Activated B cell treated with CpG ODN at 0.5 μM for 24 hours (primary cell): Measurements from ENCODE around the gene CTAGE9. TPM values are rescaled to one million over a fixed set of nuclear protein-coding genes. Genes with fewer than 3 reads are reported as not detected.

Source experiments
- ATAC-seq: fragments of 200-7000 bp; cut with Tn5 transposase; one replicate; pipeline ENCODE4 v1.10.0; 2021; ENCODE audit warnings: low read depth, mild to moderate bottlenecking, moderate library complexity
- CTCF ChIA-PET: fragments of 350-600 bp; sonication (Branson Sonifier 250); formaldehyde crosslinking; loops from one replicate; lab custom pipeline; 2021; ENCODE audit warnings: antibody characterized with exemption; lab: Charles Lee
- POLR2A ChIA-PET: fragments of 350-600 bp; sonication (Branson Sonifier 250); formaldehyde crosslinking; loops from one replicate; lab custom pipeline; 2021; ENCODE audit warnings: antibody characterized with exemption; lab: Charles Lee
- DNase-seq: peaks from one replicate; pipeline ENCODE4 v3.0.0; 2022
- H3K27ac Mint-ChIP-seq: one replicate; pipeline ENCODE4 v1.8.0; 2020; ENCODE audit warnings: mixed read lengths
- H3K27me3 Mint-ChIP-seq: one replicate; pipeline ENCODE4 v1.8.0; 2021; ENCODE audit warnings: mixed read lengths
- H3K36me3 Mint-ChIP-seq: one replicate; pipeline ENCODE4 v1.8.0; 2021; ENCODE audit warnings: low read depth, mixed read lengths
- H3K4me1 Mint-ChIP-seq: one replicate; pipeline ENCODE4 v1.8.0; 2021; ENCODE audit warnings: mixed read lengths
- H3K4me3 Mint-ChIP-seq: one replicate; pipeline ENCODE4 v1.8.0; 2020; ENCODE audit warnings: mild to moderate bottlenecking, mixed read lengths
- H3K9me3 Mint-ChIP-seq: one replicate; pipeline ENCODE4 v1.8.0; 2020; ENCODE audit warnings: mixed read lengths
- intact Hi-C: fragments of 100-400 bp; cut with micrococcal nuclease; formaldehyde crosslinking; loops from one replicate; pipeline ENCODE4 v1.15.1; 2024
- total RNA-seq: library from RNA; stranded (reverse); gene quantifications from 2 replicates; pipeline ENCODE4 v1.2.3, GENCODE V29; 2022
- TF ChIP-seq, protein P1 (sequence below): fragments of 200-600 bp; IDR thresholded peaks from one replicate; pipeline ENCODE4 v1.8.0; 2022; ENCODE audit warnings: antibody characterized with exemption, mild to moderate bottlenecking

The CTAGE9 gene
- total RNA-seq, 1 donor from 2014 or later: not detected

DNA sequence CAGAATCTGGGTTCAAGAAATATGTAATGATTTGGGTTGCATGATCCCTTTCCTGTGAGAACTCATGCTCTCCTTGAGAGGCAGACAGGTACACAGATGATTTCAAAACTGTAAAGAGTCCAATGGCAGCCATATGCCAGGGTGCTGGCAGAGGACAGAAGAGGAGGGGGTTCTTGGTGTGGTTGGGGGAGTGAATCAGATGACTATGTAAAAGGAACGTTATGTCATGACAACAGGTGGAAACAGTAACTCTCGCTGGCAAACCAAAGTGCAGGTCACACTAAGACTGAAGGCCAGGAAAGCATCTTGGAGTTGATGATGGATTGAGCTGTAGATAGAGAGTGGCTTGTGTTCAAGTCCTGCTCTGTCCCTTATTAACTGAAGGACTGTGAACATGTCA is 29.9 kb downstream of the CTAGE9 start:
- DNase-seq (no peak), ATAC-seq (no peak)
- TF ChIP-seq, protein P1, sequence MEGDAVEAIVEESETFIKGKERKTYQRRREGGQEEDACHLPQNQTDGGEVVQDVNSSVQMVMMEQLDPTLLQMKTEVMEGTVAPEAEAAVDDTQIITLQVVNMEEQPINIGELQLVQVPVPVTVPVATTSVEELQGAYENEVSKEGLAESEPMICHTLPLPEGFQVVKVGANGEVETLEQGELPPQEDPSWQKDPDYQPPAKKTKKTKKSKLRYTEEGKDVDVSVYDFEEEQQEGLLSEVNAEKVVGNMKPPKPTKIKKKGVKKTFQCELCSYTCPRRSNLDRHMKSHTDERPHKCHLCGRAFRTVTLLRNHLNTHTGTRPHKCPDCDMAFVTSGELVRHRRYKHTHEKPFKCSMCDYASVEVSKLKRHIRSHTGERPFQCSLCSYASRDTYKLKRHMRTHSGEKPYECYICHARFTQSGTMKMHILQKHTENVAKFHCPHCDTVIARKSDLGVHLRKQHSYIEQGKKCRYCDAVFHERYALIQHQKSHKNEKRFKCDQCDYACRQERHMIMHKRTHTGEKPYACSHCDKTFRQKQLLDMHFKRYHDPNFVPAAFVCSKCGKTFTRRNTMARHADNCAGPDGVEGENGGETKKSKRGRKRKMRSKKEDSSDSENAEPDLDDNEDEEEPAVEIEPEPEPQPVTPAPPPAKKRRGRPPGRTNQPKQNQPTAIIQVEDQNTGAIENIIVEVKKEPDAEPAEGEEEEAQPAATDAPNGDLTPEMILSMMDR: no peak
- ChIA-PET POLR2A (no interaction called here), CTCF (no interaction called here)
- H3K9me3 Mint-ChIP-seq: no peaks in the 10 kb centered on the region
- H3K27me3 Mint-ChIP-seq: no peaks in the 10 kb centered on the region
- H3K4me1 Mint-ChIP-seq: peaks cover 38% of the 10 kb centered on the region
- H3K36me3 Mint-ChIP-seq: no peaks in the 10 kb centered on the region
- no peak overlapping the region for H3K27ac Mint-ChIP-seq
- intact Hi-C loops: loop anchor here (10.0 kb wide), 1 partner anchor 616 kb away; the partner anchor contains the start of gene EPB41L2
- H3K4me3 Mint-ChIP-seq: no peak overlapping the region

DNA sequence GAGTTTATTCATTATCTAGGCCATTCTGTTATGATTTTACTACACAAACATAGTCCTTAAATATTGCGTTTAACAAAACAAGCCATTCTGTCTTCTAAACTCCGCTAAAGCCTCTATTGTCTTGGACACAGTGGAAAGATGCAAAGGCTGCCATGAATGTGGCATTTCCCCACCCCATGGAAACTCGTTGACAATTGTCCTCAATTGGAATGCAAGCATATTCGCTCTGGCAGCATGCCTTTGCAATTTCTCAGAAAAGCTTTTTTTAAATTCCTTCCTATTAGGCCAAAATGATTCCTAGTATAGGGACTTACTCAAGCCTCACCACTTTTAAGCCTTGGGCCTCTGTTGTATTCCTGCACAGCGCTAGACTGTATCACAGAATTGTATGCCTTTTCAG is 32.4 kb downstream of the CTAGE9 start:
- Mint-ChIP-seq H3K9me3 (no peaks in the 10 kb centered on the region), H3K4me3 (no peak overlapping the region), H3K27me3 (no peaks in the 10 kb centered on the region), H3K4me1 (peaks cover 19% of the 10 kb centered on the region), H3K27ac (no peak overlapping the region), H3K36me3 (no peaks in the 10 kb centered on the region)
- ChIA-PET POLR2A (no interaction called here), CTCF (no interaction called here)
- no peak for ATAC-seq
- DNase-seq: no peak
- intact Hi-C loops: no loop called here
- TF ChIP-seq, protein P1: no peak

DNA sequence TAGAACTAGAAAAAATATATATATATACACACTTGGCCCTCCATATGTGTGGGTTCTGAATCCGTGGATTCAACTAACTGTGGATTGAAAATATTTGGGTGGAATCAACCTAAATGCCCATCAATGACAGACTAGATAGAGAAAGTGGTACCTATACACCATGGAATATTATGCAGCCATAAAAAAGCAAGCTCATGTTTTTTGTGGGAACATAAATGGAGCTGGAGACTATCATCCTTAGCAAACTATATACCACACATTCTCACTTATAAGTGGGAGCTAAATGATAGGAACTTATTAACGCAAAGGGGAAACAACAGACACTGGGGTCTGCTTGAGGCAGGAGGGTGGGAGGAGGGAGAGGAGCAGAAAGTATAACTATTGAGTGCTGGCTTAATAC is 37.6 kb downstream of the CTAGE9 start:
- Mint-ChIP-seq H3K36me3 (no peaks in the 10 kb centered on the region), H3K27me3 (no peaks in the 10 kb centered on the region), H3K4me3 (no peak overlapping the region), H3K4me1 (peaks cover 3% of the 10 kb centered on the region), H3K9me3 (peaks cover 3% of the 10 kb centered on the region), H3K27ac (no peak overlapping the region)
- ATAC-seq (no peak), DNase-seq (no peak)
- CTCF ChIA-PET: no interaction called here
- POLR2A ChIA-PET: no interaction called here
- intact Hi-C loops: no loop called here
- TF ChIP-seq, protein P1: no peak

DNA sequence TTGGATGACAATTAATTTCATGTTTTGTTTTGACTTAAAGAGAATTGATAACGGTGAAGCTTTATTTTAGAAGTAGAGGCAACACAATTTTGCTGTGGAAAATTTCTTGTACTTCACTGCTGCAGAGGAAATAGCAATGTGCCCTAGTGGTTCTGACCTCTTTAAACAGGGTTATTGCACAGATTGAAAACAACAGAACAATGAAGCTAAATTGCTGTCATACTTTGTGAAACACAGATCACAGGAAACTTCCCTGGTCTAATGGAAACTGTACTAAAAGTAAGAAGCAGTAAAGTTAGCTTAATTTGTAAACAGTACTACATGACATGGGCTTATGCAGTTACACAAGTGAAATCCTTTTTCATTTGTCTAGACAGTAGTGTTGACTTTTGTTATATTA is 40.9 kb downstream of the CTAGE9 start:
- intact Hi-C loops: no loop called here
- no peaks in the 10 kb centered on the region for H3K27me3 Mint-ChIP-seq
- no peak overlapping the region for H3K27ac Mint-ChIP-seq
- CTCF ChIA-PET: no interaction called here
- DNase-seq (no peak), ATAC-seq (no peak)
- peaks cover 3% of the 10 kb centered on the region for H3K4me1 Mint-ChIP-seq
- TF ChIP-seq, protein P1: no peak
- H3K36me3 Mint-ChIP-seq: no peaks in the 10 kb centered on the region
- POLR2A ChIA-PET: no interaction called here
- peaks cover 3% of the 10 kb centered on the region for H3K9me3 Mint-ChIP-seq
- H3K4me3 Mint-ChIP-seq: no peak overlapping the region

DNA sequence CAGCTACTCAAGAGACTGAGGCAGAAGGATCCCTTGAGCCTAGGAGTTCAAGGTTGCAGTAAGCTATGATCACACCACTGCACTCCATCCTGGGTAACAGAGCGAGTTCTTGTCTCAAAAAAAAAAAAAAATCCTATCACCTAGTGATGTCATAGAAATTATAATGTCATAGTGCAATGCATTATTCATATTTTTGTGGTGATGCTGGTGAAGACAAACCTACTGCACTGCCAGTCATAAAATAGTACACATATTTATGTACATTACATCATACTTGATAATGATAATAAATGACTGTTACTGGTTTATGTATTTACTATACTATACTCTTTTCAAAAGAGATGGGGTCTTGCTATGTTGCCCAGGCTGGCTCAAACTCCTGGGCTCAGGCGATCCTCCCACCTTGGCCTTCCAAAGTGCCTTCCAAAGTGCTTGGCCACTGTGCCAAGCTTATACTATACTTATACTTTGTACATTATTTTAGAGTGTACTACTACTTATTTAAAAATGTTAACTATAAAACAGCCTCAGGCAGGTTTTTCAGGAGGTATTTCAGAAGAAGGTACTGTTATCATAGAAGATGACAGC is 47.1 kb downstream of the CTAGE9 start:
- no peaks in the 10 kb centered on the region for H3K27me3 Mint-ChIP-seq
- H3K4me3 Mint-ChIP-seq: no peak overlapping the region
- DNase-seq (no peak), ATAC-seq (no peak)
- no peaks in the 10 kb centered on the region for H3K9me3 Mint-ChIP-seq
- ChIA-PET POLR2A (interaction anchor here (0.6 to 0.7 kb wide), 3 partner anchors 17 to 731 kb away, joined by 3 to 6 read pairs (median 4); no protein-coding TSS in a partner anchor), CTCF (no interaction called here)
- no peaks in the 10 kb centered on the region for H3K36me3 Mint-ChIP-seq
- H3K4me1 Mint-ChIP-seq: no peaks in the 10 kb centered on the region
- intact Hi-C loops: no loop called here
- no peak overlapping the region for H3K27ac Mint-ChIP-seq
- TF ChIP-seq, protein P1: no peak
